Aorta (tissue), 5 donors: ENCODE results near the gene WSCD2. TPM values are rescaled to one million over a fixed set of nuclear protein-coding genes. Genes with fewer than 3 reads are reported as not detected.

Source experiments
- ATAC-seq: fragments of 200-7000 bp; cut with Tn5 transposase; one replicate; pipeline ENCODE4 v1.9.1; 2022; ENCODE audit warnings: moderate library complexity; ENCODE audit not compliant: low FRiP score
- DNase-seq, 2 donors: peaks; one replicate each; pipeline ENCODE4 v3.0.0-alpha.2; 2020
- H3K27ac ChIP-seq, 2 donors: one replicate each; pipeline ENCODE4 v1.5.1; 2013; ENCODE audit warnings: low read length in 2 of 2, mild to moderate bottlenecking in 2 of 2, moderate library complexity in 2 of 2, control low read depth in 1 of 2, inconsistent platforms in 1 of 2, low read depth in 1 of 2
- H3K27me3 ChIP-seq, 2 donors: one replicate each; pipeline ENCODE4 v1.6.1; 2013; ENCODE audit warnings: control low read depth in 1 of 2, low read length in 1 of 2, mild to moderate bottlenecking in 1 of 2, moderate library complexity in 1 of 2; ENCODE audit not compliant: insufficient read depth in 2 of 2, control insufficient read depth in 1 of 2
- H3K36me3 ChIP-seq, 2 donors: one replicate each; pipeline ENCODE4 v1.6.1; 2013; ENCODE audit warnings: control low read depth in 1 of 2, low read length in 1 of 2, mild to moderate bottlenecking in 1 of 2; ENCODE audit not compliant: insufficient read depth in 2 of 2, control insufficient read depth in 1 of 2
- H3K4me1 ChIP-seq, 2 donors: one replicate each; pipeline ENCODE4 v1.6.1; 2013; ENCODE audit warnings: low read length in 2 of 2, control low read depth in 1 of 2, mild to moderate bottlenecking in 1 of 2, moderate library complexity in 1 of 2; ENCODE audit not compliant: insufficient read depth in 2 of 2, control insufficient read depth in 1 of 2
- H3K4me3 ChIP-seq, 2 donors: one replicate each; pipeline ENCODE4 v1.5.1; 2013; ENCODE audit warnings: low read length in 2 of 2, control low read depth in 1 of 2, mild to moderate bottlenecking in 1 of 2
- H3K9me3 ChIP-seq: one replicate; pipeline ENCODE4 v1.6.1; 2013; ENCODE audit warnings: mild to moderate bottlenecking, low read length; ENCODE audit not compliant: control insufficient read depth
- WGBS, 2 donors: extraction: QIAGEN DNeasy Blood & Tissue Kit; methylation state at CpG; one replicate each; pipeline ENCODE4 v1.1.7; 2013; 5-methylcytosine and 5-hydroxymethylcytosine counted together
- intact Hi-C, 2 donors: fragments of 100-400 bp; cut with DNase I; formaldehyde crosslinking; loops; one replicate each; pipeline versions ENCODE4 v1.14.2 to v1.15.0; 2022
- polyA plus RNA-seq, 2 donors: library from polyadenylated mRNA; stranded (reverse); fragments of 200-250 nt; gene quantifications; one replicate each; pipeline ENCODE4 v1.2.3, GENCODE V29; 2013
- total RNA-seq, 2 donors: library from RNA; stranded (reverse); fragmentation: NEBNext Ultra II Directional; extraction: Animal tissue kit (Norgen Biotek cat#: 25700); gene quantifications; one replicate each; pipeline ENCODE4 v1.2.1, GENCODE V29; 2021
- donor health status: healthy with polysubstance abuse.
- donor health status: Bipolar disorder and iron deficiency.
- donor health status: DM: no; HTN: no; CAD: no.
- donor health status: DM: no; HTN: no; CAD: no.
- donor health status: DM: yes; HTN: yes; CAD: no.

WSCD2 gene
- total and polyA plus RNA-seq, 4 donors = 0.75 to 9.7 (median 5.6) TPM; not detected in 1

DNA sequence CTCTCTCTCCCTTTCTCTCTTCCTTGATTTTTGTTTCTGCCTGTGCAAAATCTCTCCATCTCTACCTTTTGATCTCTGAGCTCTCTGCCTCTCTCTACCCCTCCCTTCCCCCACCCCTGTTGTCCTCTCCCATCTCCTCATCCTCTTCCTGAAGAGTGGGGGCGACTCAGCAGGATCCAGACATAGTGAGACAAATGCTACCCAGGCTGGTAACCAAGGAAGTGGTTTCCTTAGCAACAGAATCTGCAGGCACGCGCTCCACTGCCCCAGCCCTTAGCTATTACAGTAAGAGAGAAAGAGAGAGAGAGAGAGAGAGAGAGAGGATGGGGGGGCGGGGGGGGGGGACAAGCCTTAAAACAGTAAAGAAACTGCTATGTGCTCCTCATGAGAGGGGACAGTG, 124.5 kb downstream of the WSCD2 start:
- no peak for DNase-seq
- H3K27me3 ChIP-seq = peaks cover 0 to 5% of the 10 kb centered on the region in 2 donors
- no peak overlapping the region for H3K27ac ChIP-seq
- no peak overlapping the region for H3K4me3 ChIP-seq
- H3K4me1 ChIP-seq = no peaks in the 10 kb centered on the region
- intact Hi-C loops = no loop called here
- H3K36me3 ChIP-seq = no peaks in the 10 kb centered on the region
- no peaks in the 10 kb centered on the region for H3K9me3 ChIP-seq
- 1 to 10% methylated on average over 3 to 4 of the region's 4 CpGs for WGBS, 2 donors
- no peak for ATAC-seq

DNA sequence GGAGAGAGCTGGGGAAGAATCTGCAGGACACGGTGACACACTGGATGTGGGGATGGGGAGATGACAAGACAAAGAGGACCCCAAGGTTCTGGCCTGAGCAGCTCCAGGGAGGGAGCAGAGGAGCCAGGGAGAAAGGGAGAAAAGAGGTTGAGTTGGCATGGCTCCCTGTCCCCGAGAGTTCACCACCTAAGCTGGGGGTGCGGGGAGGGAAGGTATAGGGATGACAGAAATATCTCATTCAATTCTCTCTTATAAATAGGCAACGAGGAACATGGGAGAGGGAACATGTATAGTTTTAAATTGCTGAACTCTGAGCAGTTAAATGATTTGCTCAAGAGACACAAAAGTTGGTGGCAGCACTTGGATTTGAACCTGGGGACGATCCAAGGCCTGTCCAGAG, 124.9 kb downstream of the WSCD2 start:
- intact Hi-C loops = no loop called here
- no peaks in the 10 kb centered on the region for H3K4me1 ChIP-seq
- no peak overlapping the region for H3K27ac ChIP-seq
- 39 to 49% methylated on average over 5 of the region's 5 CpGs for WGBS, 2 donors
- H3K27me3 ChIP-seq = peaks cover 0 to 5% of the 10 kb centered on the region in 2 donors
- H3K9me3 ChIP-seq = no peaks in the 10 kb centered on the region
- H3K36me3 ChIP-seq = no peaks in the 10 kb centered on the region
- no peak for ATAC-seq
- no peak overlapping the region for H3K4me3 ChIP-seq
- DNase-seq = no peak

- H3K4me3 ChIP-seq = no peak overlapping the region
- DNase-seq = no peak
- H3K36me3 ChIP-seq = no peaks in the 10 kb centered on the region
- WGBS, 2 donors = 43 to 50% methylated on average over 13 of the region's 13 CpGs
- ATAC-seq = no peak
- H3K4me1 ChIP-seq = no peaks in the 10 kb centered on the region
- H3K9me3 ChIP-seq = no peaks in the 10 kb centered on the region
- intact Hi-C loops = no loop called here
- H3K27ac ChIP-seq = no peak overlapping the region
- H3K27me3 ChIP-seq = peaks cover 0 to 5% of the 10 kb centered on the region in 2 donors
Observed at GRCh38 chr12:108254517-108255251, 125.6 kb downstream of the WSCD2 start.

DNA sequence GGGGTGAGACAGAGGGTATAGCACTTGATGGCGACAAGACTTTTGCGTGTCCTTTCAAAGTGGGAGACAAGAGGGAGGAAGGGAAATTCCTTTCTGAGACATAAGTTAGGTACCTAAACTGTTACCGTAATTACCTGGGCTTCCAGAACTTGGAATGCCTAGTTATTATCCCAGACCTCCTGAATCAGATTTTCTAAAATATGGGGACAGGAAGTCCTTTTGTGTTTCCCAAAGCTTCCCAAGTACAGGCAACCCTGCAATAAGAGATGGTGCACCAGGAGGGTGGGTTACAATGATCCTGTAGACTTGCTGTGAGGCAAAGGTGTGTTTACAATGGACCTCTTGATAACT, 126.1 kb downstream of the WSCD2 start:
- ATAC-seq = no peak
- no peak overlapping the region for H3K4me3 ChIP-seq
- H3K36me3 ChIP-seq = no peaks in the 10 kb centered on the region
- no peak overlapping the region for H3K27ac ChIP-seq
- intact Hi-C loops = no loop called here
- no peaks in the 10 kb centered on the region for H3K4me1 ChIP-seq
- WGBS, 2 donors = 71 to 80% methylated on average over 3 of the region's 3 CpGs
- peaks cover 0 to 5% of the 10 kb centered on the region in 2 donors for H3K27me3 ChIP-seq
- H3K9me3 ChIP-seq = no peaks in the 10 kb centered on the region
- DNase-seq = no peak

DNA sequence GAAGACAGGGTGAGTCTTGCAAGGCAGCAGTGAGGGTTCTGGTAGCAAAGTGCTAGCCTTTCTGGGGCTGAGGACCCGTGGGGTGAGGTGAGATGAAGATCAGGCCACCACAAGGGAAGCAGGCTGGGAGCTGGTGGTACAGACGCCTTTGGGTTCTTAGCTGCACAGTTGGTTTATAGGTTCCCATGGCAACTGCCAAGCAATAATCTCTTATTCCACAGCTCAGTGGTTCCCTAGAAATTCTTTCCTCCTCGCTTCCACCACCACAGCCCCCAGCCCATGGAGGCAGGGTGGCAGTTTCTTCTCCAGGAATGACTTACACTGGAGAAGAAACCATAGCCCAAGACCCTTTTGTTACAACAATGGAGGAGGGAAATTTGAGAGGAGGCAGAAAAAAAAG, 127.9 kb downstream of the WSCD2 start:
- DNase-seq = no peak

DNA sequence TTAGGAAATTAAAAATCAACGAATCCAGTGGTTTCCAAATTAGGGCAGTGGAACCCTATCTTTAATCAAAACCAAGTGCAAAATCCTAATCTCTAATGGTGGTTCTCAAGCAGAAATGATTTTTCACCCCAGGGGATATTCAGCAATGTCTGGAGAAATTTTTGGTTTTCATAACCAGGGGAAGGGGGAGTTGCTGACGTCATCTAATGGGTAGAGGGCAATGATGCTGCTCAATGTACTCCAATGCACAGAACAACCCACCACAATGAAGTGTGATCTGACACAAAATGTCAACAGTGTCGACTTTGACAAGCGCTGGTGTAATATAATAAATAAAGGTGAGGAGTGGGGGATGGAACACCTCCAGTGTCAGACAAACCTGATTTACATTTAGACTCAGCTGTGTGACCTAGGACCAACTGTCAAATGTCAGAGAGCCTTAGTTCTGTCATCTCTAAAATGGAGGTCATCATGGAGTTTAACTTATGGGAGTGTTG, 128.6 kb downstream of the WSCD2 start:
- H3K4me3 ChIP-seq = no peak overlapping the region
- no peaks in the 10 kb centered on the region for H3K4me1 ChIP-seq
- peaks cover 1% of the 10 kb centered on the region for H3K9me3 ChIP-seq
- no peaks in the 10 kb centered on the region for H3K36me3 ChIP-seq
- H3K27me3 ChIP-seq = peaks cover 0 to 5% of the 10 kb centered on the region in 2 donors
- intact Hi-C loops = no loop called here
- ATAC-seq (no peak), DNase-seq (no peak)
- no peak overlapping the region for H3K27ac ChIP-seq
- WGBS, 2 donors = 69 to 72% methylated on average over 4 of the region's 4 CpGs

More for the DNA sequence above, 127.9 kb downstream of the WSCD2 start:
- WGBS, 2 donors = 23 to 32% methylated on average over 3 of the region's 3 CpGs
- Histone ChIP-seq H3K27ac (no peak overlapping the region), H3K9me3 (peaks cover 1% of the 10 kb centered on the region), H3K27me3 (peaks cover 0 to 5% of the 10 kb centered on the region in 2 donors), H3K4me1 (no peaks in the 10 kb centered on the region), H3K4me3 (no peak overlapping the region), H3K36me3 (no peaks in the 10 kb centered on the region)
- intact Hi-C loops = no loop called here
- no peak for ATAC-seq

GRCh38 chr12:108260039-108260438, 131.0 kb downstream of the WSCD2 start:
- intact Hi-C loops = no loop called here
- DNase-seq (no peak), ATAC-seq (no peak)
- Histone ChIP-seq H3K27ac (no peak overlapping the region), H3K9me3 (peaks cover 1% of the 10 kb centered on the region), H3K27me3 (peaks cover 0 to 5% of the 10 kb centered on the region in 2 donors), H3K4me3 (no peak overlapping the region), H3K4me1 (no peaks in the 10 kb centered on the region), H3K36me3 (no peaks in the 10 kb centered on the region)
- WGBS, 2 donors = 41 to 71% methylated on average over 3 of the region's 3 CpGs

DNA sequence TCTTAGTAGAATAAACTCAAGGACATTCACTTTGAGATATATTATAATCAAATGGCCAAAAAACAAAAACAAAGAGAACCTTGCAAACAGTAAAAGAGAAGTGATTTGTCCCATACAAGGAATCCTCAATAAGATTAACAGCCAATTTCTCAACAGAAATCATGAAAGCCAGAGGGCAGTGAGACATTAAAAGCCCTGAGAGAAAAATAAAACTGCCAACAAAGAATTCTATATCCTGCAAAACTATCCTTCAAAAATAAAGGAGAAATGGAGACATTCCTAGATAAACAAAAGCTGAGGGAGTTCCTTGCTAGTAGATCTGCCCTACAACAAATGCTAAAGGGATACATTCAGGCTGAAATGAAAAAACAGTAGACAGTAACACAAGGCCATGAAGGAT, 131.9 kb downstream of the WSCD2 start:
- no peaks in the 10 kb centered on the region for H3K4me1 ChIP-seq
- DNase-seq (no peak), ATAC-seq (no peak)
- intact Hi-C loops = no loop called here
- no peaks in the 10 kb centered on the region for H3K36me3 ChIP-seq
- peaks cover 0 to 5% of the 10 kb centered on the region in 2 donors for H3K27me3 ChIP-seq
- H3K9me3 ChIP-seq = peaks cover 1% of the 10 kb centered on the region
- no peak overlapping the region for H3K4me3 ChIP-seq
- H3K27ac ChIP-seq = no peak overlapping the region

- WGBS, 2 donors = 70 to 77% methylated on average over 1 of the region's 1 CpG
- H3K27me3 ChIP-seq = no peaks in the 10 kb centered on the region
- no peak overlapping the region for H3K4me3 ChIP-seq
- no peaks in the 10 kb centered on the region for H3K36me3 ChIP-seq
- H3K4me1 ChIP-seq = no peaks in the 10 kb centered on the region
- DNase-seq (no peak), ATAC-seq (no peak)
- no peak overlapping the region for H3K27ac ChIP-seq
- intact Hi-C loops = no loop called here
- H3K9me3 ChIP-seq = peaks cover 3% of the 10 kb centered on the region
Observed at GRCh38 chr12:108265505-108265904, 136.4 kb downstream of the WSCD2 start.
